ENCODE measurements around the gene ZNF219. TPM values are rescaled to one million over a fixed set of nuclear protein-coding genes. Genes with fewer than 3 reads are reported as not detected.

ZNF219 gene
- total RNA-seq, 1 experiment from 2014 or later = 16.6 TPM

GRCh38 chr14:21121122-21121521, 22.7 kb upstream of the ZNF219 start:
- intact Hi-C loops (cut with micrococcal nuclease) = no loop called here
- no peak for DNase-seq (ENCODE audit: low read depth, low spot score)
- CTCF ChIA-PET = interaction anchor here (0.7 kb wide), 1 partner anchor 441 kb away, joined by 4 read pairs; no protein-coding TSS in a partner anchor

GRCh38 chr14:21120686-21121085, 22.2 kb upstream of the ZNF219 start:
- TF ChIP-seq CBX3 (IDR thresholded peaks at IDR 0.05; ENCODE audit: low read depth) (no peak), JUND (IDR thresholded peaks at IDR 0.05) (no peak), CTCF (IDR thresholded peaks at IDR 0.05 in 2 of 3, conservative IDR thresholded peaks at IDR 0.05 in 1 of 3; ENCODE audit: borderline replicate concordance in 1 of 3, insufficient read depth in 1 of 3, low read depth in 2 of 3, low read length in 2 of 3) (no peak), REST (IDR thresholded peaks at IDR 0.05; ENCODE audit: low read depth) (no peak), POLR2A (IDR thresholded peaks at IDR 0.05; ENCODE audit: borderline replicate concordance, extremely low read depth, insufficient read depth, insufficient read length) (no peak), EZH2 (IDR thresholded peaks at IDR 0.05) (no peak), EGR1 (IDR thresholded peaks at IDR 0.05; ENCODE audit: low read depth) (no peak), EZH2phosphoT487 (IDR thresholded peaks at IDR 0.05; ENCODE audit: borderline replicate concordance) (no peak), YY1 (IDR thresholded peaks at IDR 0.05; ENCODE audit: extremely low read depth, insufficient replicate concordance, low read depth, low read length) (no peak), CEBPB (IDR thresholded peaks at IDR 0.05; ENCODE audit: low read depth) (no peak)
- no peaks in the 10 kb centered on the region for H4K20me1 ChIP-seq (ENCODE audit: insufficient read depth)
- H3K79me2 ChIP-seq (ENCODE audit: insufficient read depth, low read length) = no peaks in the 10 kb centered on the region
- no peaks in the 10 kb centered on the region for H3K36me3 ChIP-seq (ENCODE audit: control insufficient read depth in 1 of 2, insufficient read depth in 2 of 2, low read length in 2 of 2)
- no peak overlapping the region for H2AFZ ChIP-seq (ENCODE audit: low read depth, low read length, poor library complexity, severe bottlenecking)
- BruUV-seq (replicated peaks) = no TSS peak
- H3K9ac ChIP-seq (ENCODE audit: low read length) = no peak overlapping the region
- no peak for ATAC-seq
- no peaks in the 10 kb centered on the region for H3K27me3 ChIP-seq (ENCODE audit: insufficient read depth, low read length)
- no peak overlapping the region for H3K4me2 ChIP-seq (ENCODE audit: low read length)
- CTCF ChIA-PET = no interaction called here
- H3K9me2 ChIP-seq (ENCODE audit: insufficient read depth) = no peaks in the 10 kb centered on the region
- RAD21 ChIA-PET (ENCODE audit: low non-redundant PET in 1 of 2, low total read pairs in 2 of 2, uncharacterized antibody in 2 of 2, unreplicated experiment in 2 of 2) = no interaction called here
- intact Hi-C loops (cut with micrococcal nuclease) = no loop called here
- no peak overlapping the region for H3K4me3 ChIP-seq (replicated peaks in 1 of 2; ENCODE audit: low read depth in 1 of 2, low read length in 2 of 2)
- no peaks in the 10 kb centered on the region for H3K9me3 ChIP-seq (ENCODE audit: control insufficient read depth in 1 of 2, insufficient read depth in 1 of 2, low read depth in 1 of 2, low read length in 2 of 2)
- POLR2A ChIA-PET = no interaction called here
- H3K4me1 ChIP-seq (ENCODE audit: control insufficient read depth in 1 of 2, insufficient read depth in 2 of 2, low read length in 2 of 2) = no peaks in the 10 kb centered on the region
- DNase-seq (ENCODE audit: low read depth, low spot score) = no peak
- H3K27ac ChIP-seq (ENCODE audit: low read depth, low read length) = no peak overlapping the region

More at GRCh38 chr14:21121122-21121521, 22.7 kb upstream of the ZNF219 start:
- Histone ChIP-seq H4K20me1 (ENCODE audit: insufficient read depth) (no peaks in the 10 kb centered on the region), H3K27ac (ENCODE audit: low read depth, low read length) (no peak overlapping the region), H3K36me3 (ENCODE audit: control insufficient read depth in 1 of 2, insufficient read depth in 2 of 2, low read length in 2 of 2) (no peaks in the 10 kb centered on the region), H3K4me1 (ENCODE audit: control insufficient read depth in 1 of 2, insufficient read depth in 2 of 2, low read length in 2 of 2) (no peaks in the 10 kb centered on the region), H3K4me3 (replicated peaks in 1 of 2; ENCODE audit: low read depth in 1 of 2, low read length in 2 of 2) (no peak overlapping the region), H3K27me3 (ENCODE audit: insufficient read depth, low read length) (no peaks in the 10 kb centered on the region), H3K4me2 (ENCODE audit: low read length) (no peak overlapping the region), H3K9me2 (ENCODE audit: insufficient read depth) (no peaks in the 10 kb centered on the region), H2AFZ (ENCODE audit: low read depth, low read length, poor library complexity, severe bottlenecking) (no peak overlapping the region), H3K9ac (ENCODE audit: low read length) (no peak overlapping the region), H3K9me3 (ENCODE audit: control insufficient read depth in 1 of 2, insufficient read depth in 1 of 2, low read depth in 1 of 2, low read length in 2 of 2) (no peaks in the 10 kb centered on the region), H3K79me2 (ENCODE audit: insufficient read depth, low read length) (no peaks in the 10 kb centered on the region)
- ChIA-PET RAD21 (ENCODE audit: low non-redundant PET in 1 of 2, low total read pairs in 2 of 2, uncharacterized antibody in 2 of 2, unreplicated experiment in 2 of 2) (no interaction called here), POLR2A (no interaction called here)
- no TSS peak for BruUV-seq (replicated peaks)
- no peak for ATAC-seq
- no peak for TF ChIP-seq ZFX (IDR thresholded peaks at IDR 0.05)

All from HCT116 (cell line).